NCI-H345 treated with DMSO at 0.1 percent for 48 hours (cell line): ENCODE data around the gene ADGRB2.

Experiments used
- DNase-seq: peaks from one replicate; lab custom pipeline; 2025; ENCODE audit not compliant: unreplicated experiment; lab: John Stamatoyannopoulos, UW

ADGRB2 gene

DNA sequence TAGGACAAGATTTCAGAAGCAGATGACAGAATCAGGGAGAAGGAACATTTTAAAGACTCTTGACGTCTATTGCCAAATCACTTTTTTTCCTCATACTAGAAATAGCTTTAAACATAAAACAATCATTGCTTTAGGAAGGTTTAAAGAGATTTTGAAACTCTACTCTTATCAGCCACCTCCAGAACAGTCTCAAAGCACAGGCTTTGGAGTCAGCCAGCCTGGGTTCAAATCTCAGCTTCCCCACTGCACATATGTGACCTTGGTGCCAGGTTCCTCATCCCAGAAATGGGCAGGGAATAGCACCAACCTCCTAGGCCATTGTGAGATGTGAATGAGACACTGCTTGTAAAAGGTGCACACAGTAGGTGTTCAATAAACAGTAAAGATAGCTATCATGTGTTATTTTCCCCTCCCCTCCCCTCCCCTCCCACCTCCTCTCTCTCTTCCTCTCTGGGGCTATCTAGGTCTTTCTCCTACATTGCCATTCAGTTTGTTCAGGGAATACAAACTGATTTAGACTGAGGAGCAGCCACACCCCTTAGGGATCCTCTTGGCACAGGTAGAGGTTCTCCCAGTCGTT, 31.0 kb upstream of the ADGRB2 start:
- DNase-seq, result no peak

DNA sequence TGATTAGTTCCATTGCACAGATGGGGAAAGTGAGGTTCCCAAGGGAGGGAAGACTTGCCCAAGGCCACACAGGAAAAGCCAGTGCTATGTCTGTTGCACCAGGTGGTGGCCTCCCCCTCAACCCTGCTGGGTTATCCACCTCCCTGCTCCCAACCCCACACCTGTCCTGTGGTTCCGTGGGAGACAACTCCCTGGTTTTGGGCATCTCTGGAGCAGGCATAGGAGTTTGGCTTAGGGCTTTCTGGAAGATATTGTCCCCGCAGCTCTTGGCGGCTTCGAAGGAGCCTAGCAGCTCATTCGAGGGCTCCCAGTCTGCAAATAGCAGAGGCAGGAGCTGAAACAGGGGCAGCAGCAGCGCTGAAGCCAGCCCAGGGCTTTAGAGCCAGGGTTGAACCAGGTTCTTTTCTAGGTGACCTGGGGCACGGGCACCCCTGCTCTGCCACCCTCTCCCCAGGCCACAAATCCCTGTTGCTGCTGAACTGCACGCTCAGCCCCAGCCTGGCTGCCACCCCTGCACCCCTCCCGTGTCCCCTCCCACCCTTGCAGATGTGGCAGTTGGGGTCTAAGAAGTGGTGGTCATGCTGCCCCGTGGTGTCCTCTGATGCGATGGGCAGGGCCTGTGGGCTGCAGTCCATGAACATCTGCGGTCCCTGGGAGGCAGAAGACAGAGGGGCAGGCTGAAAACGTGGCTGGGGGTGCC, 29.6 kb upstream of the ADGRB2 start:
- DNase-seq, result no peak

DNA sequence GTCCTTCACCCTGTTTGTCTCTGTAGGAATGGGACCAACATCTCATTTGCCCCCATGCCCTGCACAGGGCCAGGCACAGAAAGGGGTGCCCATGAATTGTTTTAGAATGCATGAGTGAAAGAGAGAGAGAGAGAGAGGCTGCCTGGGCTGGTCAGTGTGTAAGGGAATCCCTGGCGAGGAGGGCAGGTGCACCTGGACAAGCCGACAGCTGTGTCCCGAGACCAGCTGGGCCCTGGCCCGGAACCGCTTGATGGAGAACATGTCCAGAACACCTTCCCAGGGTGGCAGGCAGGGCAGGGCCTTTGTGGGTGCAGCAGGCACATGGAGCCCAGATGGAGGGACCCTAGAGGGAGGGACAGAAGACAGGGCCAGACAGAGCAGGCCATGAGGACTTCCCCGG, 28.9 kb upstream of the ADGRB2 start:
- DNase-seq, result no peak

DNA sequence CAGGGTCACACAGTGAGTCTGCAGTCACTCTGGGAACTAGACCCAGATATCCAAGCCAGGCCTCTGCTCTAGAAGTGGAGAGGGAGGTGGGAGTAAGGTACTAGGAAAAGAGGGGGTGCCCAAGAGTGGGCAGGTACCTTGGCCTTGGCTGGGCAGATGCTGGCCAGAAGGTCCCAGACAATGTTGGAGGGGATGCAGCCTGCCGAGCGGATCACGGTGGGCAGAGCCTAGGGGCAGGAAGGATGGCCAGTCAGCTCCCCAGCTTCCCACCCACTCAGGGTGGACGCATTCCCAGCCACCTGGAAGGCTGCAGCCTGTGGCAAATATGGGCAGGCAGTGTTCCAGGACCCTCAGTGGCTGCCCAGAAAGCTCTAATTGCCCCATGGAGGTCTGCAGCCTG, 28.4 kb upstream of the ADGRB2 start:
- DNase-seq, result no peak

DNA sequence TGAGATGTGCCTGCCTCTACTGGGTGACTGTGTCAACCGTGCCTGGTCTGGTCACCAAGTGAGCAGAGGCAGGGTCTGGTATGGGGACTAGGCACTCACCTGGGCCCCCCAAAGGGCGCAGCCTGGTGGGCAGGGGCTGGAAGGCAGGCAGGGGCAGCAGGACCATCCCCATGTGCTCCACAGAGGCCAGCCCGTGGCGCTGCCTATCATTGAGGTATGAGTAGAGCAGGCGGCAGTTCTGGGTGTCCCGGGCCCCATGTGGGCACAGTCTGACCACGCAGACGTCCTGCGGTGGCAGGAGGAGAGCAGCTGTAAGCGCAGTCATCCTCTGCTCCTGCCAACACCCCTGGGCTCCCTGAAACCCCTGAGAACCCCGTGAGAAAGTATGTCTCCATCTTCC, 28.0 kb upstream of the ADGRB2 start:
- no peak for DNase-seq

DNA sequence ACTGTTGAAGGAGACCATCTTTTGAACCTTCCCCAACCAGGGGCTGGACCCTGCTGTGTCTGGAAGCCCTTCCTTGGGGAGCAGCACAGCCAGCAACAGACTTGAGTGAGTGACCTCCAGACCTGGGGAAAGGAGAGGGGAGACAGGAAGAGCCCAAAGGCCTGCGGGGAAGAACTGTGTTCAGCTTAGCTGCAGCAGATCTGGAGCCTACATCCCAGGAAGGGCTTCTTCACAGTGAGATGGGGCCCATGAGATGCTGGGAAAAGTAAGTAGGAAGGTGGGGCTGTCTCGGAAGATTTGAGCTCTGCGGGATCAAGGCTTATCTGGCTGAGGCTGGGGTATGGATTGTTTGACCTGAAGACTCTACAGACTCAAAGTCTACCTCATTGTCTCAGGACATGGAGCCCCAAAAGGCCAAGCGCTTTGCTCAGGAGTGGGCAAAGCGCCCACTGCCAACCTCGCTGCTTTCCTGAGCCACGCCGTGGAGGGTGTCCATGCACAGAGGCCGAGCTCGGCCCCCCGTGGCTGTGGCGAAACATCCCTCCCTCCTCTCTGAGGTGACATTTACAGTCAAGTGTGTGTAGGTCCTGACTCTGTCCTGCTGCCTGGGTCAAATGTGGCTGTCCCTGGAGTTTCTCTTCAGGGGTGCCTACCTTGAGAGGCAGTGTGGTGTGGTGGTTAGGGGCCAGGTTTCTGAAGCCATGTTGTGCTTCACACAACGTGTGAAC, 27.2 kb upstream of the ADGRB2 start:
- DNase-seq, result no peak

DNA sequence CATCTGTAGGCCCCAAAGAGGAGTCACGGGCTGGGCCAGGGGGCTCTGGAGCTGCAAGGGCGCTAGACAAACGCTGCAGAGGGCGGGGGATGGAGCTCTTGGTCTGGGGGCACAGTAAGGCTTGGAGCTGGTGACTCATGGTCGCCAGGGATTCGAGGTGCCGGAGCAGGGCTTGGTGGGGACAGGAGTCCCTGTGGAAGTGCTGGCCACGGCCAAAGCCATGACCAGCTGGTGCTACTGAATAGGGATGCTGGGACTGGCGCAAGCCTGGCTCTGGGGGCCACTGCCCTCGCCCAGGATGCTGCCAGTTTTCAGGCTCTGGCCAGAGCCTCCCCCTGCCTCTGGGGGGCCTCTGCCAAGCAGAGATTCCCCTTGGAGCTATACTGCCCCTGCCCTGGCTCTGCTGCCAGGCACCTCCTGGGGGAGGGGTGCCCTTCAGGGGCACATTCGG, 26.5 kb upstream of the ADGRB2 start:
- no peak for DNase-seq

DNA sequence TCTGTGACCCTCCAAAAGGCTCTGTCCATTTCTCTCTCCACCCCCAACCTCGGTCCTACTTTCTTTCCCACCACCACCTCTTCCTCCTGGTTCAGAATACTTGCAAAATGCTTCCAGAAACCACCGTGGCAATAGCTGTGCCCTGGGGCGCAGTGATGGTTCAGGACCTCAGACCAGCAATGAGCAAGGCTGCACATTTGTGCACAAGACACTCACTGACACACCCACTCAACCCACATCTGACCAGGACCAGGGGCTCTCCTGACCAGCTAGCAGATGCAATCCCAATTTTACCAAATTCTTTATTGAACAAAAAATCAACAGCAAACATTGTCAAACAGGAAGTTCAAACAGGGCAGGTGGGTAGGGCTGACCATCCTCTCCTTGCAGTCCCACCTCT, 26.0 kb upstream of the ADGRB2 start:
- no peak for DNase-seq

DNA sequence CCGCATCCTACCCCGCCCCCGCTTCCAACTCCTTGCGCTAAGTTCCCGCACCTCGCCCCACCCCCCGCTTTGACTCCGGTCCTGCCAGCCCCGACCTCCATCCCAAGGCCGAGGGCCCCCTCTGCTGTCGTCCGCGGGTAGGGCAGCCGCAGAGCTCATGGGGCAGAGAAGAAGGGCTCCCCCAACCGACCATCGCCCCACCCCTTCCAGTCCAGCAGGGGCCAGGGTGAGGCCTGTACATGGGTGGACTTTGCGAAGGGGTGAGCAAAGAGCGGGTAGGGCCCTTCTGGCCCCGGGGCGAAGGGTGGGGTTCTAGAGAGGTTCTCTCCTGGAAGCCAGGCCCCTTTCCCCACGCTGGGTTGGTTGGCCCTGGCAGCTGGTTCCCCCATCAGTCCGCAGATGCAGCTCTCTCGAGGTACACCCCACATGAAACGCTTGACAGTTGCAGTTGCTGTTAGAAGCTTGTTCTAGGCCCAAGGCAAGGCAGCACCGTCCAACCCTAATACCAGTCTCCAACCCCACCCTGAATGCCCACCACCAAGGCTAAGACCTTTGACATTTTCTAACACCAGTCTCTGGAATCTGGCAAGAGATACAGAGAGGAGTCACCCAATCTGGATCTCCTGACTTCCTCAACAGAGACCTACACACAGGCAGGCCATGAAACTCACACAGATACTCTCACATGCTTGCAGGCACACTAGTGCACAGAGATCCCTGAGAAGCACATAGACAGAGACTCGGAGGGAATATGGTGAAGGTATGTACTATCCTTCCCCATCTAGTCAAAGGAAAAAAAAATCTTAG, 25.3 kb upstream of the ADGRB2 start:
- DNase-seq, result peak; percentile 46

DNA sequence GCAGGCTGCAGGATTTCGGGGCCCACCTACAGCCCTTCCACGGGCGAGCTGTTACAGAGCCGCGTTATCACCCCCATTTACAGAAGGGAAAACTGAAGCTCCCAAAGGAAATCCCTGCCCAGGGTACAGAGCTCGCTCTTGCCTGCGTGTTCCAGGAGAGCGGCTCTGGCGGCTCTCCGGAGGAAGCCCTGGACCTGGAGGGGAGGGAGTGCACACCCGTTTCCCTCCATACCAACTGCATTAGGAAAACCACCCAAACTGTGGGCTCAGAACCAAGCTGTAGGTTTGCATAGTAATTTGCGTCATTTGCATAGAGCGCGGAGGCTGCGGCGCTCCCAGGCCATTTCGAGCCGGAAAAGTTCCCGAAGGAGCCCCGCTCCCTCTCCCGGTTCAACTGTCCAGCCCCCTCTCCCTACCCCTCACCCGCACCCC, 24.7 kb upstream of the ADGRB2 start:
- no peak for DNase-seq

DNA sequence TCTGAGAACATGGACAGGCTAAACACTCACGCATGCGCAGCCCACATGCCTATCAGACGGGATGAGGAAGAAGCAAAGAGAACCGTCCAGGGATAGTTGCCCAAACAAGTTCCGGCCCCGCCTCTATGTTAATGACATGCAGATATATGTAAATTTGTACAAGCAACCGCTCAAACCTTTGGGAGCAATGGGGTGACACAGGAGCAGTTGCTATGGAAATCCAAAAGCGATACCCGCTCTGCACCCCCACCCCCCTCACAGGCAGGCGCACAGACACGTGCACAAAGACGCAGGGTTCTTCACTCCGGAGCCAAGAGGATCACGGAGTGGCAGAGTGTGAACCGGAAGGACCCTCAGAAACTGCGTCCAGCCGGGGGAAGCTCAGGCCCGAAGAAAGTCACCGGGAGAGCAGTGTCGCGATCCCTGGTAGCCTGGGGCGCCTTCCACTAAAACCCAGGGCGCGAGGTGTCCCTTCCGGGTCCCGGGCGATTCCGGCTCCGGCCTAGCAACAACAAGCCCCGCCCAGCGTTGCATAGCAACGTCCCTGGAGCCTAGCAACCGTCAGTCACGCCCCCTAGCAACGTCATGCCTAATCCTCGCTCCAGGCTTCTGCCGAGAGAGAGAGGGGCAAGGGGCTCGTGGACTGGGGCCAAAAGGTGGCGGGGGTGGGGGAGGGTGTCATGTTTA, 24.1 kb upstream of the ADGRB2 start:
- peak; percentile 66 for DNase-seq

DNA sequence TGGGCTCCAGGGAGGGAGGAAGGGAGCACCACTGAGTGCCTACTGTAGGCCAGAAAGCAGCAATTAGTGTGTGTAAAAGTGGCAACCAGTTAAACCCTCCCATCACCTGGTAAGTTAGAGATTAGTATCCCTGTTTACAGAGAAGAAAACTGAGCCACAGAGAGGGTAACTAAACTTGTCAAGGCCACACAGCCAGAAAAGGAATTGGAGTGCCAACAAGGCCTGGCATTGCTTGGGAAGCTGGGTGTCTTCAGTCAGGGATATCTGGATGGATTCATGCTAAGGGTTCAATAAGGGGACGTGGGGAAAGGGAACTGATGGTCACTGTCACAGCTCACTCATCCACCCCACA, 23.6 kb upstream of the ADGRB2 start:
- DNase-seq, result no peak

DNA sequence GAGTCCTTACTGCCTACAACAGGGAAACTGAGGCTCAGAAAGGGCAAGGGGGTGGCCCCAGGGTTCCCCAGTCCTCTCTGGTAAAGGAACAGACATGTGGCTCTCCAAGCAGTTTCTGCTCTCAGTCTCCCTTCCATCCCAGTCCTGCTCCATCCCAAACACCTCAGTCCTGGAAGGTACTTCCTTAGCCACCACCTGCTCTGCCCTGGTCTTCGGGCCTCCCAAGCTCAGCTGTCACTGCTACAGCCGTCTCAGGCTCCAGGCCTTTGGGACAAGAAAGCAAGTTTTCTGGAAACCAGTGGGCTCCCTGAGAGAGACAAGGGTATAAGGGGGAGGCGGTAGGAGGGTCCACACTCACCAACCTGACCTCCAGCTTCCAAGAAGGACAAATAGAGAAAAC, 23.1 kb upstream of the ADGRB2 start:
- no peak for DNase-seq

DNA sequence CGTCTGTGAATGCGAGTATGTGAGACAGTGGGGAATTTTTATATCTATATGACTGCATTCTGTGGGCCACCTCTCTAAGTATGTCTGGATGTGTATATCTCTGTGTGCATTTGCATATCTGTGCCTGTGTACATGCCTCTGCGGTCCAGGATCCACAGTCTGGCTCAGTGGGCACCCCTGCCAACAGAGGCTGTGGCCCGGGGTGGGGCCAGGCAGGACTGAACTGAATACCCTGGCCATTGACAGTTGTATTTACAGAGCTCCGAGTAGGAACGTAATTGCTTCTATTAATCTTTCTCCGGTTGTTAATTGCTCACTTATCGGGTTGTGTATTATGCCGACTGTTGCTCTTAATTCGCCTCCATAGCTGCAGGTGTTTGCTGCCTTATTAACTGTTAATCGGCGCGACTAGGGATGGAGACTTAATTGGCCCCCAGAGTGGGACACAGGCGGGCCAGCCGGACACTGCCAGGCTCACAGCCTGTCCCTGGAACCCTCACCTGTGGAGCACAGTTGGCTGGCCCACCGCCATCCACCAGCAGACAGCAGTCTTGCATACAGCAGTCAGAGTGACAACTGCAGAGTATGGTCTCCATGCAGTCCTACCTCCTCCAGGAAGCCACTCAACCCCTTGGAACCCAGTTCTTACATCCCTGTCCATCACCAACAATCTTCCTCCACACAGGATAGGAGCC, 22.4 kb upstream of the ADGRB2 start:
- no peak for DNase-seq

DNA sequence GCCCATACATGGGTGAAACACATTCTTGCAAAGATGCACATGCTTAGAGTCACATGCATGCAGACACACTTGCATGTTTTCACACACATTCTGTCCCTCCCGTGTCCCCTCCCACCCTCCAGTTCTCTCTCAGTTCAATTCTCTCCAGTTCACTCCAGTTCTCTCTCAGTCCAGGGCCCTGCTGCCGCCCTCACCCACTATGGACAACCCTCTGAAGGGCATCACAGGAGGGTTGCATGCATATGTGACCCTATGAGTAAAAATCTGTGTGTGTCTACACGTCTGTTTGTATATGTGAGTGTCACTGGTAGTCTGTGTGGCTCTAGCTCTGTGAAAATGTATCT, 21.8 kb upstream of the ADGRB2 start:
- no peak for DNase-seq

DNA sequence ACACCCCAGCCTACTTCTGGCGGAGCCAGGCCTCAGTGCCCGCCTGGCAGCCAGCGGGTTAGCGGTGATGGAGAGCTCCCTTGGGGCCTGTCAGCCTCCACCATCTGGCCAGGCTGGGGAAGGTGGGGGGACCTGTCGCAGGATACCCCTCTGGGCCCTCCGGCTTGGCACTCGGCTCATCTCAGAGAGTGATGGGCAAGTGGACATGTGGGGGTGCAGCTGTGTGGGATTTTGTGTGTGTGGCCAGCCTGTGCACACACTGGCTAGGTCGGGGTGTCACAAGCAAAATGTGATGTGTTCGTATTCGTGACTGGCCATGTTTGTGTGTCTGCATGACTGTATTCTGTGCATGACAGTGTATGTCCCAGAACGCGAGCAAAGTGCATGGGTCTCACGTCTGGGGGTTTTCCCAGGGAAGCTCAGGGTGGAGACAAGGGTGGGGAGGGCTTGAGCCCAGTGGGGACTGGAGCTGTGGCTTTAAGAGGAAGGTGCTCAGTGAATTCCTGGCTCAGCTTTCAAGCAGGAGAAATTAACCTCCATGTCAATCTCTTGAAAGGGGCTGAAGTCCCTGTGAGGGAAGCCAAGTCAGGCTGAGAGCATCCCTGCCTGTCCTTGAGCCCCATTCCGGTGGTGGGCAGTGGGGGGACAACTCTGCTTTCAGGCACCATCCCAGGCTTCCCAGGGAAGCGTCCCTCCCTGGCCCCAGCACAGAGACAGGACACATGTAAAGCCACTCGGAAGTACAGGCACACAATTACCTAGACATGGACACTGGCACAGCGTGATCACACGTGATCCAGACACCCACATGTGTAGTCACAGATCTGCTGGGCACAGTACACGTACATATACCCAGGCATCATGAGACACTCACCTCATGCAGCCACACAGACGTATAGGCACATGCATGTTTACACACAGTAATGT, 21.1 kb upstream of the ADGRB2 start:
- no peak for DNase-seq

DNA sequence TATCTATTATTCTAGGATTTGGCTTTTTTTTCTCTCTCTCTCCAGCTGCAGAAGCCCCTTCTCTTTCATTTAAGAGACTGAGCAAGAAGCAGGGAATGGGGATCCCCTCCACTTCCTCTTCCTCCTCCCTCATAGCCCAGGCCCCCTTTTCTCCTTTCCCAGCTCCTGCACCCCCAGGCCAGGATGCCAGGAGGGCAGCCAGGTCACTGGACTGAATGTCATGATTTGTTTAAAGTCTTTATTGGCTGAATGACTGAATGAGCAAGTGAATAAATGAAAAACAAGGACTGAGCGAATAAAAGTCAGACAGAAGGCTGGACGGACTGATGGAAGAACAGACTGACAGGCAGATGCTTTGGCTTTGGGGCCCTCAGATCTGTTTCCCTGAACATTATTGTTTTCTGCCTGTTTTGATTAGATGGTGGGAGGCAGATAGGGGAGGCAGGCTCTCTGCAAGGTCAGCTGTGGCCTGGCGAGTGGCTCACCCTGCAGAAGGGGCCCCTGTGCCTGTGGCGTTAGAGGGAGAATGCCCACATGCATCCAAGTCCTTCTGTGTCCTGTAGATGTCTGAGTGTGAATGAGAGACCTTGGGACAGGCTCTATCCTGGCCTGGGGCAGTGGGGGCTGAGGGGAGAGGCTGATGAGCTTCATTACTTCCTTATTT, 20.3 kb upstream of the ADGRB2 start:
- no peak for DNase-seq

DNA sequence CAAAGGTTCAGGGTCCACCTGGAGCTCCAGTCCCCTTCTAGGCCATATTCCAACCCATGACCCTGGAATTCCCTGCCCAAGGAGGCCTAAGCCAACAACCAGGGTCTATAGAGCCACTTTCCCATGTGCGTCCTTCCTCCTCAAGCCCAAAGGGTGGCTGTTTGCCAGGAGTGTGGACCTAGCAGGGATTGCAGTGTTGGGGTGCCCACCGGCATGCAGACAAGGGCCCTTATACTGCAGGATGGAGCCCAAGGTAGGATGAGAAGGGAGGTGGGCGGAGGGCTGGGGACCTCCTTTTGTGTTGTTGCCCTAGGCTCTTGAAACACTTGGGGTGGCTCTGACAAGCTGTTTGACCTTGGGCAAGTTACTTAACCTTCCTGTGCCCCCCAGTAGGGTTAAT, 19.7 kb upstream of the ADGRB2 start:
- DNase-seq, result no peak
